ENCODE results near the gene UCN3. TPM values are rescaled to one million over a fixed set of nuclear protein-coding genes. Genes with fewer than 3 reads are reported as not detected.
"Not testable (repeated sequence)": the region's sequence is repeated elsewhere in the genome, so short reads cannot be mapped to it uniquely, and the experiment has no call there.

The UCN3 gene
- total RNA-seq, 1 experiment from 2014 or later, result not detected

DNA sequence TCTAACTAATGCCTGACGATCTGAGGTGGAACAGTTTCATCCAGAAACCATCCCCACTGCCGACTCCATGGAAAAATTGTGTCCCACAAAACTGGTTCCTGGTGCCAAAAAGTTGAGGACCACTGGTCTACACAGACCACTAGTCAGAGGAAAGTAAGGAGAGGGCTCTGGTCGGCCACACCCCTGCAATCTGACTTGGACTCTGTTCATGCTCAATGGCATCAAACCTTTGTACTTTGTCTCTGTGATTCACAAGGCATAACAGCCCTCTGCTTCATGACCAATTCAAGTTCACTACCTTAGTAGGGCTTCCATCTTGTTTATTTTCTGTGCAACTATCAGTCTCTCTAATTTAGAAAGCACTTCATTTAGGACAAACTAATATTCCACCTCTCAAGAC is 38.0 kb downstream of the UCN3 start:
- DNase-seq (ENCODE audit: extremely low read depth, low read depth), result no peak

DNA sequence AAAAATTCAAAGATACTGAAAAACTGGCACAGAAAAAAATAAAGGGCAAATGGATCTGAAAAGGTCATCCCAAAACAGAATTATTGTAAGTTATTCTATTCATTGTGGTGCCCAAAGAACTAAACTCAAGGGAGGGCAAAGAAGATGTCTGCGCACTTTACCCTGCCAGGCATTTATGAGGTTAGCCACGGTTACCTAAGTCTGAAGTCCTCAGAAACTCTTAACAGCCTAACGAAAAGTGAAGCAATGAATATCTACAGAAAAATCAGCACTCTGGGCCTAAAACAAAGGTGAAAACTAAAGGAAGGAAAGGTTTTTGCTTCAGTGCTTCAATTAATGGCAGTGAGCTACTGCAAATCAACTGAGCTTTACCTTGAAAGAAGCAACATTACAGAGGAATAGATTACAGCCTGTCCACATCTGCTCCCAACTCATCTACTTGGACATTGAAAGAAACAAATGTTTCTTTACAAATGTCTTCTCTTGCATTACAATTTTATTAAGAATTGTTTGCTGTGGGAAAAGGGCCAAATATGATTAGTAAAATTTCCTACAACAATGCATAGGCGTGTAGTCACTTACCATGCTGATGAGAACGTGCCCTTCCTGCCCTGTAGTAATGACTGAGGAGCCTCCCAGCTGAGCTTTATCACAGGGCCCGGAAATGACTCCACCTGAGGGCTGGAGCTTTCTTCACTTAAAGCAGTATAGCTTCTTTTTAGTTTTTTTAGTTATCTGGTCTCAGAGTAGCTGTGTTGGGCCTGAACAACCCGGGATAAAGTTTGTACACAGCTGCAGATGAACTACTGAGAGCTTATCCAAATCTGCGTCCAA is 39.7 kb downstream of the UCN3 start, which contains the start of gene TUBAL3:
Gene TUBAL3 (minus strand): TSS at position 621 of the 834 bp plus-strand sequence. CDS start 36 bp downstream, at position 585.
- no peak for DNase-seq (ENCODE audit: extremely low read depth, low read depth)

DNA sequence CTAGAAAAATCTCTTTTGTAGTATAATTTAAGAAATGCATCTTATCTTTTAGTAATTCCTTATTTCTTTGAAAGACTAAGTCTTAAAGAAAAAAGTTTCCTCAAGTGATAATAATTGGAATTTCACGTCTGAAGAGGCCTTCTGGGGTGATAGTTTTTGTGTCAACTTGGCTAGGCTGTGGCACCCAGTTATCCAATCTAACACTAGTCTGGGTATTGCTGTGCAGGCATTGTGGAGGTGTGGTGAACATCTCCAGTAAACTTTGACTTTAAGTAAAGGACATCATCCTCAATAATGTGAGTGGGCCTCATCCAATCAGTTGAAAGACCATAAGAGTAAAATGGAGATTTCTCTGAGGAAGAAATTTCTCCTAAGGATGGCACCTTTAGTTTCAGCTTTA is 42.2 kb downstream of the UCN3 start:
- DNase-seq (ENCODE audit: extremely low read depth, low read depth), result no peak

DNA sequence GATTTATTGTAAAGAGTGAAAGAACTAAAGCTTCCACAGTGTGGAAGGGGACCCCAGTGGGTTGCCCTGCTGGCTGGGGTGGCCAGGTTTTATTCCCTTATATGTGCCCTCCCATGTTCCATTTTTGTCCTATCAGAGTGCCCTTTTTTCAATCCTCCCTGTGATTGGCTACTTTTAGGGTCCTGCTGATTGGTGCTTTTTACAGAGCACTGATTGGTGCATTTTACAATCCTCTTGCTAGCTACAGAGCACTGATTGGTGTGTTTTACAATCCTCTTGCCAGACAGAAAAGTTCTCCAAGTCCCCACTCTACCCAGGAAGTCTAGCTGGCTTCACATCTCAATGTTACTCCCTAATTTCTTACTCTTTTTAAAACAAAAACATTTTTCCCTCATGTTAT is 46.0 kb downstream of the UCN3 start:
- DNase-seq (ENCODE audit: extremely low read depth, low read depth), result not testable (repeated sequence)

DNA sequence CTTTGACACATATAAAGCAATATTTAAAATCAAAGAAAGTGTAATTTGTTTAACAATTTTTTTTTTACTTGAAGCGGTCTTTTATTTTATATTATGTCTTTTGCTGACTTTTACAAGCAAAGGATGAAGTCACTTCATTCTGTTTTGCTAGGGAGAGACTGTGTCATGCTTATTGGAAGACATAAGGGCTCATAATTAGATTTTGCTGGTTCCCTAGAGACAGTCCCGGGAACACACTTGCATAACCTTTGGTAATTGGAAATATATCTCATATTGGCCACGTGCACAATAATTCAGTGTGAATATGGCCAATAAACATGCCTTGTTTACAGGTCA is 47.1 kb downstream of the UCN3 start:
- no peak for DNase-seq (ENCODE audit: extremely low read depth, low read depth)

GRCh38 chr10:5412277-5412941 is 47.6 kb downstream of the UCN3 start, which contains the start of gene NET1:
Gene NET1, plus strand, starts transcription at chr10:5412557. Its CDS starts 136 bp downstream, at chr10:5412693.
- DNase-seq (ENCODE audit: extremely low read depth, low read depth), result peak; percentile 84

GRCh38 chr10:5413012-5413938 is 48.5 kb downstream of the UCN3 start:
- no peak for DNase-seq (ENCODE audit: extremely low read depth, low read depth)

DNA sequence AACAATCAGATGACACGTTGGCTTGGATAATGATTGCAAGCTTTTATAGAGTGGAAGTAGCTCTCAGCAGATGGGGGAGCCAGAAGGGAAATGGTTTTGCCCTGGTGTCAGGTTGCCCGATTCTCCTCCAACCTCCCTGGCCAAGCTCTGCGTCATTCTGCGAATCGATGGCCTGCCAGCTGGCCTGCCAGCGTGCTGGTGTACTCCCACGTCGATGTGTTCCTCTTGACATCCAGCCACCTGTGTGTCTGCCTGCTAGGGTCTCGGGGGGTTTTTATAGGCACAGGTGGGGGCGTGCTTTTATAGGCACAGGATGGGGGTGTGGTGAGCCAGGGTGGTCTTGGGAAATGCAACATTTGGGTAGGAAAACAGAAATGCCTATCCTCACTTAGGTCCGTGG is 52.2 kb downstream of the UCN3 start:
- no peak for DNase-seq (ENCODE audit: extremely low read depth, low read depth)

- no peak for DNase-seq (ENCODE audit: extremely low read depth, low read depth)
These were observed 53.8 kb downstream of the UCN3 start for GRCh38 chr10:5418584-5418983.

- DNase-seq (ENCODE audit: extremely low read depth, low read depth), result no peak
These were observed 54.8 kb downstream of the UCN3 start for GRCh38 chr10:5419466-5420094.

- DNase-seq (ENCODE audit: extremely low read depth, low read depth), result no peak
These were observed 59.0 kb downstream of the UCN3 start for GRCh38 chr10:5423771-5424170.

Other genes starting within 250 kb of the UCN3 start
- gene AKR1C8, start 179.8 kb upstream of the UCN3 start, total RNA-seq (2014; rRNA removed; shearing (Covaris generic)), result 0.10 TPM in 1 of 2 replicates, not detected in the other
- not detected in 2 replicates for gene AKR1C4, start 168.1 kb upstream of the UCN3 start, total RNA-seq (2014; rRNA removed; shearing (Covaris generic))
- 1.6 and 1.9 TPM in 2 replicates for gene TUBAL3, start 39.9 kb downstream of the UCN3 start, total RNA-seq (2014; rRNA removed; shearing (Covaris generic))
- gene NET1, start 47.6 kb downstream of the UCN3 start, total RNA-seq (2014; rRNA removed; shearing (Covaris generic)), result 39.5 and 40.4 TPM in 2 replicates
- gene CALML5, start 134.6 kb downstream of the UCN3 start, total RNA-seq (2014; rRNA removed; shearing (Covaris generic)), result not detected in 2 replicates
- not detected in 2 replicates for gene CALML3, start 160.0 kb downstream of the UCN3 start, total RNA-seq (2014; rRNA removed; shearing (Covaris generic))